ENCODE data around the gene CABLES1. TPM values are rescaled to one million over a fixed set of nuclear protein-coding genes. Genes with fewer than 3 reads are reported as not detected.

CABLES1 gene
- total RNA-seq, 1 donor from 2014 or later = 3.1 TPM

DNA sequence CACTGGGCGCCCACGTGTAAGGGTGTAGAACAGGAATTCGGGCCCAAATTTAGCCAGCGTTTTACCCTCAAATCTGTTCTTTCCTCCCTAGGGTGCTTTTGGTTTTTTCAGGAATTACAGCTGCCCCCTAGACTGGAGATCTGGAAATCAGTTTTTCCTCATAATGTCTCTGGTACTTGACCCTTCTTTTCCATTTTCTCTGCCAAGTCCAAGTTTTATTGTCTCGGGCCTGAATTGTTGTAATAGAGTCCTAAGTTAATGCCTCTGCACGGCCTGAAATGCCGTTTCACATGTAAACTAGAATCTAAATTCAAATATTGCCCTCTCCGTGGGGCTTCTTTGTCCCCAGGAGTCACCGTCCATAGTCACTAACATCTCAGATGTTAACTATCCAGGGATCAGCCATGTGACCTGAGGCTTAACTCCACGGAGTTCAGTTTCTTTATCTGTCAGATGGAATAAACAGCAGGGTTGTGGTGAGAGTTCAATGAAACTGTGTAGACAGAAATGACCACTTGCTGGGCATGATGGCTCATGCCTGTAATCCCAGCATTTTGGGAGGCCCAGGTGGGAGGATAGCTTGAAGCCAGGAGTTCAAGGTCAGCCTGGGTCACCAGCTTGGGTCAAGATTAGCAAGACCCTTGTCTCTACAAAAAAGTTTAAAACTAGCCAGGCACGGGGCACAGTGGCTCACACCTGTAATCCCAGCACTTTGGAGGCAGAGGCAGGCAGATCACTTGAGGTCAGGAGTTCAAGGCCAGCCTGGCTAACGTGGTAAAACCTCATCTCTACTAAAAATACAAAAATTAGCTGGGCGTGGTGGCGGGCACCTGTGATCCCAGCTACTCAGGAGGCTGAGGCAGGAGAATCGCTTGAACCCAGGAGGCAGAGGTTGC is 12.7 kb upstream of the CABLES1 start:
- H3K4me3 Mint-ChIP-seq (ENCODE audit: unreplicated experiment) = no peak overlapping the region
- DNase-seq = no peak
- H3K27ac Mint-ChIP-seq (ENCODE audit: unreplicated experiment) = no peak overlapping the region
- H3K27me3 Mint-ChIP-seq (ENCODE audit: unreplicated experiment) = peaks cover 3% of the 10 kb centered on the region
- TF ChIP-seq, protein P1, sequence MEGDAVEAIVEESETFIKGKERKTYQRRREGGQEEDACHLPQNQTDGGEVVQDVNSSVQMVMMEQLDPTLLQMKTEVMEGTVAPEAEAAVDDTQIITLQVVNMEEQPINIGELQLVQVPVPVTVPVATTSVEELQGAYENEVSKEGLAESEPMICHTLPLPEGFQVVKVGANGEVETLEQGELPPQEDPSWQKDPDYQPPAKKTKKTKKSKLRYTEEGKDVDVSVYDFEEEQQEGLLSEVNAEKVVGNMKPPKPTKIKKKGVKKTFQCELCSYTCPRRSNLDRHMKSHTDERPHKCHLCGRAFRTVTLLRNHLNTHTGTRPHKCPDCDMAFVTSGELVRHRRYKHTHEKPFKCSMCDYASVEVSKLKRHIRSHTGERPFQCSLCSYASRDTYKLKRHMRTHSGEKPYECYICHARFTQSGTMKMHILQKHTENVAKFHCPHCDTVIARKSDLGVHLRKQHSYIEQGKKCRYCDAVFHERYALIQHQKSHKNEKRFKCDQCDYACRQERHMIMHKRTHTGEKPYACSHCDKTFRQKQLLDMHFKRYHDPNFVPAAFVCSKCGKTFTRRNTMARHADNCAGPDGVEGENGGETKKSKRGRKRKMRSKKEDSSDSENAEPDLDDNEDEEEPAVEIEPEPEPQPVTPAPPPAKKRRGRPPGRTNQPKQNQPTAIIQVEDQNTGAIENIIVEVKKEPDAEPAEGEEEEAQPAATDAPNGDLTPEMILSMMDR (IDR thresholded peaks at IDR 0.05; ENCODE audit: partially characterized antibody, unreplicated experiment) = no peak
- no peaks in the 10 kb centered on the region for H3K4me1 Mint-ChIP-seq (ENCODE audit: low read depth, unreplicated experiment)
- H3K9me3 Mint-ChIP-seq (ENCODE audit: unreplicated experiment) = peaks cover 2% of the 10 kb centered on the region
- no peaks in the 10 kb centered on the region for H3K36me3 Mint-ChIP-seq (ENCODE audit: unreplicated experiment)

DNA sequence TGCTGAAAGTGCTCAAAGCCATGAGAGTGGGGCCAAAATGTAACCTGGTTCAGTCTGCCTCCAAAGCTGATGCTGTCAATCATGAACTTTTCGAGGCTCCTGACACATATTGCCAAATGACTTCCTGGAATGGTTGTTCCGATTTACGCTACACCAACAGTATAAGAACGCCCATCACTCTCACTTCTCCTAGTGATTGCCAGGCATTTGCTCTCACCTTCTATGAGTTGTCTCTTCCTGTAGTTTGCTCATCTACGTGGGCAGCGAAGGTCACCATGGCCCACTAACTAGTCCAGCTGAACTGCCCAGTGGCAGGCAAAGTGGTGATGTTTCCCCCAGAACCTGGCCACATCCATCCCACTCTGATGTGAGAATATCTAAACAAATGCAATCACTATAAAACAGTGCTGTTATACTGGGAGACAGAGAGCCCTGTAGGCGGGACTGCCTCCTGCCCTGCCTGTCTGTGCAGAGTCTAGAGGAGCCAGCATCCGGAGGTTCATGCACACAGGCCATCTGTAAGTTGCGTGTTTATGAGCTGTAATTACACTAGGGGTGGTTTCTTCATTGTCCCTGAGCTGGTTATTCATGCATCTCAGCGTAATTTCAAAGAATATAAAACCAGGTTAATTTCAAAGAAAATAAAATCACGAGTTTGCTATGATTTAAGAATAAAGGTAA is 8.8 kb upstream of the CABLES1 start:
- Mint-ChIP-seq H3K9me3 (ENCODE audit: unreplicated experiment) (peaks cover 2% of the 10 kb centered on the region), H3K27me3 (ENCODE audit: unreplicated experiment) (peaks cover 2% of the 10 kb centered on the region), H3K27ac (ENCODE audit: unreplicated experiment) (no peak overlapping the region), H3K4me1 (ENCODE audit: low read depth, unreplicated experiment) (no peaks in the 10 kb centered on the region), H3K36me3 (ENCODE audit: unreplicated experiment) (no peaks in the 10 kb centered on the region), H3K4me3 (ENCODE audit: unreplicated experiment) (no peak overlapping the region)
- no peak for DNase-seq
- TF ChIP-seq, protein P1 (IDR thresholded peaks at IDR 0.05; ENCODE audit: partially characterized antibody, unreplicated experiment) = no peak

DNA sequence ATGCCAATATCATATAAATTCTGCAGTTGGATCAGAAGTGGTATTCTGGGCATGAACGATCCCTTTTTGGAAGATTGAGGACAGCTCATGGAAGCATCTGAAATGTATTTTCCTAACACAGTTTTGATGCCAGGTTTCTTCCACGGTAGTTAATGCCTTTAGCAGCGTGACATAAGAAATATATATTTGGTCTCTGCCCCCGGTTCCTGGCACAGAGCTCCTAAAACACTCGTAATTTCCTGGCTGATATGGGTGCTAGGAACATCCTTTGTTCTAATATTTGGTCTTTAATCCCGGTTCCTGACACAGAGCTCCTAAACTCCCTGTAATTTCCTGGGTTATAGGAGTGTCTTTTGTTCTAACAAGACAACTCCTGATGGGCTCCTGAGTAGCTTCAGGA is 8.2 kb upstream of the CABLES1 start:
- Mint-ChIP-seq H3K4me3 (ENCODE audit: unreplicated experiment) (no peak overlapping the region), H3K27ac (ENCODE audit: unreplicated experiment) (no peak overlapping the region), H3K4me1 (ENCODE audit: low read depth, unreplicated experiment) (no peaks in the 10 kb centered on the region), H3K36me3 (ENCODE audit: unreplicated experiment) (no peaks in the 10 kb centered on the region), H3K9me3 (ENCODE audit: unreplicated experiment) (peaks cover 2% of the 10 kb centered on the region), H3K27me3 (ENCODE audit: unreplicated experiment) (peaks cover 2% of the 10 kb centered on the region)
- TF ChIP-seq, protein P1 (IDR thresholded peaks at IDR 0.05; ENCODE audit: partially characterized antibody, unreplicated experiment) = no peak
- DNase-seq = no peak

DNA sequence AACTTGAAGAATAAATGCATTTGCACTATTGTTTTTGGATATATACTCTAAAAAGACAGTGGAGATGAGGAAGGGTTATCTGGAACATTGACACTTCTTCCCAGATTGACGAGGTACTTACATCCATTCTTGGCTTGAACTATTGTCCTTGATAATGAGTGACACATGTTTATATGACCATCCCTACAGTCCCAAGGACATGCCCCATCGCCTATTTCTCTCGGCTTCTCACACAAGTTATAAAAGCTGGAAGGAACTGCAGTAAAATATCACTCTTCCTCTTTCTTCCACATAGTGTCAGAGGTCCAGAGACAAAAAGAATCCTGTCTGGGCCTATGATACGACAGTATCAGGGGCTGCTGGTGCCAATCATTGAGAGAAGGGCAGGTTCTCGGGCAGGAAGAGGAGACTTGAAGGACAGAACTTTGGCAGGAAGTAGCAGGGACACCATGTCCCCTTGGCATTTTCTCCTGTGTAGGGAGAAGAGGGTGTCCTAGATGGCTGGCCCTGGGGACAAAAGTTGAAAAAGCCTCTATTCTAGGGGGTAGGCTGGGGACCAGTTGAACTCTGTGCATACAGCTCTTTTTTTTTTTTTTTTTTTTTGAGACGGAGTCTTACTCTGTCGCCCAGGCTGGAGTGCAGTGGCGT is 5.8 kb upstream of the CABLES1 start:
- Mint-ChIP-seq H3K36me3 (ENCODE audit: unreplicated experiment) (no peaks in the 10 kb centered on the region), H3K27me3 (ENCODE audit: unreplicated experiment) (peaks cover 3% of the 10 kb centered on the region), H3K27ac (ENCODE audit: unreplicated experiment) (no peak overlapping the region), H3K9me3 (ENCODE audit: unreplicated experiment) (peaks cover 6% of the 10 kb centered on the region), H3K4me1 (ENCODE audit: low read depth, unreplicated experiment) (peaks cover 2% of the 10 kb centered on the region), H3K4me3 (ENCODE audit: unreplicated experiment) (no peak overlapping the region)
- DNase-seq = no peak
- TF ChIP-seq, protein P1 (IDR thresholded peaks at IDR 0.05; ENCODE audit: partially characterized antibody, unreplicated experiment) = no peak

All from glutamatergic neuron (in vitro differentiated cells).